SK-N-SH treated with all-trans-retinoic acid at 6 μM for 48 hours (cell line): ENCODE data around the gene OSBPL3.

Experiments
- CREB5 ChIP-seq: fragments of 250-450 bp; sonication (Bioruptor Pico); IDR thresholded peaks from 2 replicates; pipeline ENCODE4 v1.5.1; 2020; ENCODE audit warnings: low read depth, mild to moderate bottlenecking, moderate library complexity
- CSRNP3 ChIP-seq: fragments of 250-450 bp; sonication (Bioruptor Pico); IDR thresholded peaks from 2 replicates; pipeline ENCODE4 v1.5.1; 2021; ENCODE audit warnings: mild to moderate bottlenecking, moderate library complexity
- PATZ1 ChIP-seq: fragments of 250-450 bp; sonication (Bioruptor Pico); IDR thresholded peaks from 2 replicates; pipeline ENCODE4 v1.8.0; 2020; ENCODE audit warnings: mild to moderate bottlenecking, moderate library complexity, borderline replicate concordance
- SNAI2 ChIP-seq: fragments of 250-450 bp; sonication (Bioruptor Pico); IDR thresholded peaks from 2 replicates; pipeline ENCODE4 v1.5.0; 2020; ENCODE audit warnings: mild to moderate bottlenecking, moderate library complexity
- TSHZ2 ChIP-seq: fragments of 250-450 bp; sonication (Bioruptor Pico); IDR thresholded peaks from 2 replicates; pipeline ENCODE4 v1.5.0; 2020; ENCODE audit warnings: mild to moderate bottlenecking, moderate library complexity
- ZC3H10 ChIP-seq: fragments of 250-450 bp; sonication (Bioruptor Pico); IDR thresholded peaks from 2 replicates; pipeline ENCODE4 v1.5.1; 2021; ENCODE audit warnings: mild to moderate bottlenecking, moderate library complexity
- ZFP3 ChIP-seq: fragments of 250-450 bp; sonication (Bioruptor Pico); IDR thresholded peaks from 2 replicates; pipeline ENCODE4 v1.5.0; 2020; ENCODE audit warnings: mild to moderate bottlenecking, moderate library complexity
- ZFP30 ChIP-seq: fragments of 450-650 bp; formaldehyde crosslinking; IDR thresholded peaks from 2 replicates; pipeline ENCODE4 v1.5.0; 2022; ENCODE audit warnings: mild to moderate bottlenecking, moderate library complexity
- ZNF70 ChIP-seq: fragments of 450-650 bp; formaldehyde crosslinking; IDR thresholded peaks from 2 replicates; pipeline ENCODE4 v1.5.0; 2020; ENCODE audit warnings: mild to moderate bottlenecking, moderate library complexity

- TF ChIP-seq CSRNP3 (CRISPR knock-in tag) (no peak), ZFP30 (CRISPR knock-in tag) (no peak), ZNF70 (no peak), TSHZ2 (CRISPR knock-in tag) (no peak), PATZ1 (CRISPR knock-in tag) (no peak), ZC3H10 (CRISPR knock-in tag) (no peak), ZFP3 (no peak), CREB5 (CRISPR knock-in tag) (no peak), SNAI2 (CRISPR knock-in tag) (no peak)
These were observed 80.1 kb downstream of the OSBPL3 start for GRCh38 chr7:24899905-24900304.
